ENCODE data around the gene RYR1.

RYR1 gene

DNA sequence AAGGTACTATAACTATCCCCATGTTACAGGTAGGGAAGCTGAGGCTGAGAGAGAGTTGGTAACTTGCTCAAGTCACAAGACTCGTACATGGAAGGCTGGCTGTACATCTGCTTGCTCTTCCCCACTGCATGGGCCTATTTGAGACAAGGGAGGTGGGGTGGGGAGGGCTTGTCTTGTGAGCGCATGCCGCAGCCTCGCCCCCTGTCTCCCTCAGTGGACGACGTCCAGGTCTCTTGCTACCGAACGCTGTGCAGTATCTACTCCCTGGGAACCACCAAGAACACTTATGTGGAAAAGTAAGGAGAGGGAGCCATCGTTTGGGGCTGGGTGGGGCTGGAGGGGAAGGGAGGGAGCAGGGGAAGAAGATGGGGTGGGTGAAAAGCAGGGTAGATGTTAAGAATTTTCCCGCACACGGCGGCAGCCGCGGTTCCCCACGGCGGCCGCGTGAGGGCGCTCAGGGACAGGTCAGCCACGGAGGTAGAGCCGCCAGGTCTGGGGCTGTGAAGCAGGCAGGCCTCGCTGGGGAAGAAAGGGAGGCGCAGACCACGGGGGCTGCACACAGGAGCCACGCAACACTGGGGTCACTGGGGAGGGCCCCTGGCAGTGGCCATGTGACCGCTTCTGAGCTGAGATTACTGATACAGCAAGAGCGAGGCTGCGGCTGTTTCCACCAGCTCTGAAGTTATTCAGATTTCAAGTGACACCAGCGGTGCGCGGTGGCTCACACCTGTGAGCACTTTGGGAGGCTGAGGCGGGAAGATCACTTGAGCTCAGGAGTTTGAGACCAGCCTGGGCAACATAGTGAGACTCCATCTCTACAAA lies 81.5 kb downstream of the RYR1 start:
- DNase-seq (ENCODE audit: low read depth in 1 of 2, low spot score in 1 of 2): peak; percentile 14 to 54
- no peak for TF ChIP-seq GABPA (IDR thresholded peaks at IDR 0.05; ENCODE audit: low read depth)
- no peak for TF ChIP-seq POLR2AphosphoS5 (IDR thresholded peaks at IDR 0.05; ENCODE audit: low read depth)
- TF ChIP-seq SPI1 (IDR thresholded peaks at IDR 0.05; ENCODE audit: borderline replicate concordance, low read depth): no peak
- TF ChIP-seq, protein P1, sequence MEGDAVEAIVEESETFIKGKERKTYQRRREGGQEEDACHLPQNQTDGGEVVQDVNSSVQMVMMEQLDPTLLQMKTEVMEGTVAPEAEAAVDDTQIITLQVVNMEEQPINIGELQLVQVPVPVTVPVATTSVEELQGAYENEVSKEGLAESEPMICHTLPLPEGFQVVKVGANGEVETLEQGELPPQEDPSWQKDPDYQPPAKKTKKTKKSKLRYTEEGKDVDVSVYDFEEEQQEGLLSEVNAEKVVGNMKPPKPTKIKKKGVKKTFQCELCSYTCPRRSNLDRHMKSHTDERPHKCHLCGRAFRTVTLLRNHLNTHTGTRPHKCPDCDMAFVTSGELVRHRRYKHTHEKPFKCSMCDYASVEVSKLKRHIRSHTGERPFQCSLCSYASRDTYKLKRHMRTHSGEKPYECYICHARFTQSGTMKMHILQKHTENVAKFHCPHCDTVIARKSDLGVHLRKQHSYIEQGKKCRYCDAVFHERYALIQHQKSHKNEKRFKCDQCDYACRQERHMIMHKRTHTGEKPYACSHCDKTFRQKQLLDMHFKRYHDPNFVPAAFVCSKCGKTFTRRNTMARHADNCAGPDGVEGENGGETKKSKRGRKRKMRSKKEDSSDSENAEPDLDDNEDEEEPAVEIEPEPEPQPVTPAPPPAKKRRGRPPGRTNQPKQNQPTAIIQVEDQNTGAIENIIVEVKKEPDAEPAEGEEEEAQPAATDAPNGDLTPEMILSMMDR (IDR thresholded peaks at IDR 0.05; ENCODE audit: insufficient read depth, low read length): peak; percentile 86
- Histone ChIP-seq H3K27ac (replicated peaks) (no peak overlapping the region), H3K4me3 (replicated peaks; ENCODE audit: insufficient read depth, low read length) (no peak overlapping the region), H3K27me3 (ENCODE audit: insufficient read depth, poor library complexity, severe bottlenecking) (peaks cover 4% of the 10 kb centered on the region)

- no peak for DNase-seq (ENCODE audit: low read depth in 1 of 2, low spot score in 1 of 2)
- no peak overlapping the region for H3K4me3 ChIP-seq (replicated peaks; ENCODE audit: insufficient read depth, low read length)
- TF ChIP-seq GABPA (IDR thresholded peaks at IDR 0.05; ENCODE audit: low read depth) (no peak), SPI1 (IDR thresholded peaks at IDR 0.05; ENCODE audit: borderline replicate concordance, low read depth) (no peak), POLR2AphosphoS5 (IDR thresholded peaks at IDR 0.05; ENCODE audit: low read depth) (no peak)
- TF ChIP-seq, protein P2, sequence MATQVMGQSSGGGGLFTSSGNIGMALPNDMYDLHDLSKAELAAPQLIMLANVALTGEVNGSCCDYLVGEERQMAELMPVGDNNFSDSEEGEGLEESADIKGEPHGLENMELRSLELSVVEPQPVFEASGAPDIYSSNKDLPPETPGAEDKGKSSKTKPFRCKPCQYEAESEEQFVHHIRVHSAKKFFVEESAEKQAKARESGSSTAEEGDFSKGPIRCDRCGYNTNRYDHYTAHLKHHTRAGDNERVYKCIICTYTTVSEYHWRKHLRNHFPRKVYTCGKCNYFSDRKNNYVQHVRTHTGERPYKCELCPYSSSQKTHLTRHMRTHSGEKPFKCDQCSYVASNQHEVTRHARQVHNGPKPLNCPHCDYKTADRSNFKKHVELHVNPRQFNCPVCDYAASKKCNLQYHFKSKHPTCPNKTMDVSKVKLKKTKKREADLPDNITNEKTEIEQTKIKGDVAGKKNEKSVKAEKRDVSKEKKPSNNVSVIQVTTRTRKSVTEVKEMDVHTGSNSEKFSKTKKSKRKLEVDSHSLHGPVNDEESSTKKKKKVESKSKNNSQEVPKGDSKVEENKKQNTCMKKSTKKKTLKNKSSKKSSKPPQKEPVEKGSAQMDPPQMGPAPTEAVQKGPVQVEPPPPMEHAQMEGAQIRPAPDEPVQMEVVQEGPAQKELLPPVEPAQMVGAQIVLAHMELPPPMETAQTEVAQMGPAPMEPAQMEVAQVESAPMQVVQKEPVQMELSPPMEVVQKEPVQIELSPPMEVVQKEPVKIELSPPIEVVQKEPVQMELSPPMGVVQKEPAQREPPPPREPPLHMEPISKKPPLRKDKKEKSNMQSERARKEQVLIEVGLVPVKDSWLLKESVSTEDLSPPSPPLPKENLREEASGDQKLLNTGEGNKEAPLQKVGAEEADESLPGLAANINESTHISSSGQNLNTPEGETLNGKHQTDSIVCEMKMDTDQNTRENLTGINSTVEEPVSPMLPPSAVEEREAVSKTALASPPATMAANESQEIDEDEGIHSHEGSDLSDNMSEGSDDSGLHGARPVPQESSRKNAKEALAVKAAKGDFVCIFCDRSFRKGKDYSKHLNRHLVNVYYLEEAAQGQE (IDR thresholded peaks at IDR 0.05; ENCODE audit: insufficient replicate concordance, low read depth): no peak
- TF ChIP-seq, protein P1 (IDR thresholded peaks at IDR 0.05; ENCODE audit: insufficient read depth, low read length): no peak
- peaks cover 4% of the 10 kb centered on the region for H3K27me3 ChIP-seq (ENCODE audit: insufficient read depth, poor library complexity, severe bottlenecking)
- no peak overlapping the region for H3K27ac ChIP-seq (replicated peaks)
Measured at GRCh38 chr19:38515896-38516295, 82.4 kb downstream of the RYR1 start.

GRCh38 chr19:38516802-38517201 lies 83.3 kb downstream of the RYR1 start:
- Histone ChIP-seq H3K27ac (replicated peaks) (no peak overlapping the region), H3K27me3 (ENCODE audit: insufficient read depth, poor library complexity, severe bottlenecking) (peaks cover 4% of the 10 kb centered on the region), H3K4me3 (replicated peaks; ENCODE audit: insufficient read depth, low read length) (no peak overlapping the region)
- no peak for TF ChIP-seq POLR2AphosphoS5 (IDR thresholded peaks at IDR 0.05; ENCODE audit: low read depth)
- TF ChIP-seq, protein P2 (IDR thresholded peaks at IDR 0.05; ENCODE audit: insufficient replicate concordance, low read depth): no peak
- TF ChIP-seq GABPA (IDR thresholded peaks at IDR 0.05; ENCODE audit: low read depth): no peak
- TF ChIP-seq, protein P1 (IDR thresholded peaks at IDR 0.05; ENCODE audit: insufficient read depth, low read length): no peak
- no peak for DNase-seq (ENCODE audit: low read depth in 1 of 2, low spot score in 1 of 2)

Measured in HL-60 (cell line).